Spleen (tissue), 7 donors: ENCODE measurements around the gene SKIC3.

Source experiments
- CTCF ChIP-seq, 11 experiments: fragments of 200-600 bp in 7 of 11; fragments of 450-650 bp in 4 of 11; sonication (generic) in 4 of 11; IDR thresholded peaks in 8 of 11; conservative IDR thresholded peaks in 3 of 11; 1 replicate in 7 of 11; 2 replicates in 4 of 11; pipeline versions ENCODE4 v1.4.0 to v1.8.0; 2016 to 2021; ENCODE audit warnings: antibody characterized with exemption in 11 of 11, inconsistent platforms in 4 of 11, mild to moderate bottlenecking in 1 of 11
- POLR2A ChIP-seq, 3 donors: fragments of 450-650 bp; IDR thresholded peaks; one replicate each; pipeline ENCODE4 v1.5.1; 2017; ENCODE audit warnings: antibody characterized with exemption in 3 of 3, mild to moderate bottlenecking in 1 of 3
- POLR2AphosphoS5 ChIP-seq, 3 donors: sonication (generic); formaldehyde crosslinking; IDR thresholded peaks; one replicate each; pipeline ENCODE4 v1.5.1; 2017; ENCODE audit warnings: antibody characterized with exemption in 3 of 3
- donor health status: DM: no; HTN: no; CAD: no; lungs with moderate emphysema.
- donor health status: DM: no; HTN: no; CAD: no.
- donor health status: DM: no; HTN: no; CAD: no.

DNA sequence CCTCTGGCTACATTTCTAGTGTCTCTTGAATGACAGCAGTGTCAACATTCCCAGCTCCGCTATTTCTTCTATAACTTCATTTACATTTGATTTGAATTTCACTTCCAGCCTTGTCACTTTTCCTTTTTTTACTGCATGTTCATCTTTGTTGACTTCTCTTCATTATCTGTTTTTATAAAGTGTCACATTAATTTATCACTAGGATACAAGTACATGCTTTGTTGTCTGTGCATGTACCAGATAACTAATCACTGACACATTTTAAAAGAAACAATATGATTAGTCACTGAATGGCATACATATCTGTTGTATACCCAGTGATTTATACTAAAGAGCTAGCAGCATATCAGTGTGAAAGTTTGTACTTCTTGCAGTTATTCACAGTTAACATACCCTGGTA lies 29.2 kb upstream of the SKIC3 start:
- no peak for TF ChIP-seq POLR2A (IDR thresholded peaks at IDR 0.05)
- no peak for TF ChIP-seq CTCF (IDR thresholded peaks at IDR 0.05 in 8 of 11, conservative IDR thresholded peaks at IDR 0.05 in 3 of 11)
- no peak for TF ChIP-seq POLR2AphosphoS5 (IDR thresholded peaks at IDR 0.05)
